Measurements from ENCODE around the gene RSPH1.

The RSPH1 gene

DNA sequence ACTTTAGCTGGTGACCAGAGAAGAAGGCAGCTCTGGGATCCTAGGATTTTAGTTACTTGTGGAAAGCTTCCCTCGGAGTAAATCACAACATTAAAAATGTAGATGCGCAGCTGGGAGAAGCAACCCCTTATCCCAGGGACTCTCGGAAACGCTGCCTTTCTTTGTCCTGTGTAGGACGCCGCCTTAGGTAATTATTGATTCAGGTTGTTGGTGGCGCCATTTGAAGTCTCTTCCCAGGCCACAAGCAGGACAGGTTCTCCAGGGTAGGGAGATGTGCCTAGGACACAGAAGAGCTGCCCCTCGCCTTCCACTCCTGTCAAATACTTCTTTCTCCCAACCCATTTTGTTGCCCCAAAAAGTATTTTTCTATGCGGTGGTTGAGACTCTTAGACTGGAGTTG is 27.9 kb upstream of the RSPH1 start:
- Histone ChIP-seq H4K20me1 (ENCODE audit: insufficient read depth, low read length) (peaks cover 25% of the 10 kb centered on the region), H3K9ac (ENCODE audit: low read depth, low read length) (no peak overlapping the region), H3K36me3 (ENCODE audit: insufficient read depth, low read length) (0 out of 2 replicates have a peak, but pooled peaks cover 12% of the 10 kb centered on the region), H3K4me1 (ENCODE audit: insufficient read depth, low read length) (peaks cover 26% of the 10 kb centered on the region), H3K27ac (ENCODE audit: low read length) (no peak overlapping the region), H2AFZ (ENCODE audit: low read depth, low read length) (no peak overlapping the region), H3K27me3 (ENCODE audit: insufficient read depth, low read length, poor library complexity) (no peaks in the 10 kb centered on the region), H3K9me3 (ENCODE audit: insufficient read depth, low read length, severe bottlenecking) (no peaks in the 10 kb centered on the region), H3K4me3 (ENCODE audit: low read depth in 1 of 2, low read length in 2 of 2) (no peak overlapping the region), H3K4me2 (ENCODE audit: insufficient read depth, low read length) (no peak overlapping the region), H3K79me2 (ENCODE audit: insufficient read depth, low read length) (no peaks in the 10 kb centered on the region)
- no peak for ATAC-seq (ENCODE audit: insufficient read depth, low read depth)
- no peak for DNase-seq
- TF ChIP-seq EZH2 (IDR thresholded peaks at IDR 0.05; ENCODE audit: borderline replicate concordance, low read depth, low read length, severe bottlenecking): no peak
- TF ChIP-seq, protein P1, sequence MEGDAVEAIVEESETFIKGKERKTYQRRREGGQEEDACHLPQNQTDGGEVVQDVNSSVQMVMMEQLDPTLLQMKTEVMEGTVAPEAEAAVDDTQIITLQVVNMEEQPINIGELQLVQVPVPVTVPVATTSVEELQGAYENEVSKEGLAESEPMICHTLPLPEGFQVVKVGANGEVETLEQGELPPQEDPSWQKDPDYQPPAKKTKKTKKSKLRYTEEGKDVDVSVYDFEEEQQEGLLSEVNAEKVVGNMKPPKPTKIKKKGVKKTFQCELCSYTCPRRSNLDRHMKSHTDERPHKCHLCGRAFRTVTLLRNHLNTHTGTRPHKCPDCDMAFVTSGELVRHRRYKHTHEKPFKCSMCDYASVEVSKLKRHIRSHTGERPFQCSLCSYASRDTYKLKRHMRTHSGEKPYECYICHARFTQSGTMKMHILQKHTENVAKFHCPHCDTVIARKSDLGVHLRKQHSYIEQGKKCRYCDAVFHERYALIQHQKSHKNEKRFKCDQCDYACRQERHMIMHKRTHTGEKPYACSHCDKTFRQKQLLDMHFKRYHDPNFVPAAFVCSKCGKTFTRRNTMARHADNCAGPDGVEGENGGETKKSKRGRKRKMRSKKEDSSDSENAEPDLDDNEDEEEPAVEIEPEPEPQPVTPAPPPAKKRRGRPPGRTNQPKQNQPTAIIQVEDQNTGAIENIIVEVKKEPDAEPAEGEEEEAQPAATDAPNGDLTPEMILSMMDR (IDR thresholded peaks at IDR 0.05; ENCODE audit: borderline replicate concordance, extremely low read depth, low read length, poor library complexity, severe bottlenecking): no peak

DNA sequence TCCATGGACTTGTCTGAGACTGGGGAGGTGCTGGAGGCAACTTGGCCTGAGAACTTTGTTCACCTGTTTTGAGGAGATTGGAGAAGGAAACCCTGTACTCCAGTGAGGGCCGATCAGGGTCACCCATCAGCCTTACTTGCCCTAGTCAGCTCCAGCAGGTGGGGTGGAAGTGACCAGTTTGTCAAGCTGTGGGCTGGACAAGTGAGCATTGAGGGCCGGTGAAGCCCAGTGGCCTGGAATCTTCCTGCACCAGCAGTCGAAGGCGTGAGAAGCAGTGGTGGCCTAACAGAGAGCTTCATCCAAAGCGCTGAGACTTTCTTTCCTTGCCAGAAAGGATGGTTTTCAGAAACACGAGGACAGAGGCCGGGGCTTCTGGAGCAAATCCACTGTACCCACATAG is 27.2 kb upstream of the RSPH1 start:
- no peak overlapping the region for H3K4me3 ChIP-seq (ENCODE audit: low read depth in 1 of 2, low read length in 2 of 2)
- no peaks in the 10 kb centered on the region for H3K27me3 ChIP-seq (ENCODE audit: insufficient read depth, low read length, poor library complexity)
- peaks cover 23% of the 10 kb centered on the region for H4K20me1 ChIP-seq (ENCODE audit: insufficient read depth, low read length)
- H3K36me3 ChIP-seq (ENCODE audit: insufficient read depth, low read length): 0 out of 2 replicates have a peak, but pooled peaks cover 12% of the 10 kb centered on the region
- DNase-seq (no peak), ATAC-seq (ENCODE audit: insufficient read depth, low read depth) (no peak)
- peaks cover 19% of the 10 kb centered on the region for H3K4me1 ChIP-seq (ENCODE audit: insufficient read depth, low read length)
- no peak for TF ChIP-seq EZH2 (IDR thresholded peaks at IDR 0.05; ENCODE audit: borderline replicate concordance, low read depth, low read length, severe bottlenecking)
- TF ChIP-seq, protein P1 (IDR thresholded peaks at IDR 0.05; ENCODE audit: borderline replicate concordance, extremely low read depth, low read length, poor library complexity, severe bottlenecking): no peak
- no peak overlapping the region for H3K27ac ChIP-seq (ENCODE audit: low read length)
- H3K9me3 ChIP-seq (ENCODE audit: insufficient read depth, low read length, severe bottlenecking): no peaks in the 10 kb centered on the region
- no peak overlapping the region for H2AFZ ChIP-seq (ENCODE audit: low read depth, low read length)
- H3K4me2 ChIP-seq (ENCODE audit: insufficient read depth, low read length): no peak overlapping the region
- H3K9ac ChIP-seq (ENCODE audit: low read depth, low read length): no peak overlapping the region
- no peaks in the 10 kb centered on the region for H3K79me2 ChIP-seq (ENCODE audit: insufficient read depth, low read length)

DNA sequence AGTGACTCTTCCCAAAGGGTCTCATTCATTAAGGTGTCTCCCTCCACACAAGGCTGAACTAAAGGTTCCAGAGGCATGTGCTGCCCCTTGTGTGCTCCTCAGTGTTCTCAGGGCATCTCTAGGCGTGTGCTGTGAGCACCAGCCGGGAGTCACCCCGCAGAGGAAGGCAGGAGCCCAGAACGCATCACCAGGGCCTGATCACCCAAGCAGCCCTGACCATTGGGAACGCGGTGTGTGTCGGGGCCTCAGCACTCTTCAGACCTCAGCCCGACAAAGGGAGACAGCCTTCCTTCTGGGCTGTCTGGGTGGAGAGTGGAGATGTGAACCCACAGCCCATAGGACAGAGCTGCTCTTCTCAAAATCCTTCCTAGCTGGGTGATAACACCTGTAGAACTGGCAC is 26.7 kb upstream of the RSPH1 start:
- H3K27me3 ChIP-seq (ENCODE audit: insufficient read depth, low read length, poor library complexity): no peaks in the 10 kb centered on the region
- H3K4me1 ChIP-seq (ENCODE audit: insufficient read depth, low read length): peaks cover 15% of the 10 kb centered on the region
- H4K20me1 ChIP-seq (ENCODE audit: insufficient read depth, low read length): peaks cover 19% of the 10 kb centered on the region
- no peak for TF ChIP-seq EZH2 (IDR thresholded peaks at IDR 0.05; ENCODE audit: borderline replicate concordance, low read depth, low read length, severe bottlenecking)
- TF ChIP-seq, protein P1 (IDR thresholded peaks at IDR 0.05; ENCODE audit: borderline replicate concordance, extremely low read depth, low read length, poor library complexity, severe bottlenecking): no peak
- DNase-seq: no peak
- H3K79me2 ChIP-seq (ENCODE audit: insufficient read depth, low read length): no peaks in the 10 kb centered on the region
- no peak overlapping the region for H3K9ac ChIP-seq (ENCODE audit: low read depth, low read length)
- no peak overlapping the region for H3K4me2 ChIP-seq (ENCODE audit: insufficient read depth, low read length)
- H3K9me3 ChIP-seq (ENCODE audit: insufficient read depth, low read length, severe bottlenecking): no peaks in the 10 kb centered on the region
- no peak for ATAC-seq (ENCODE audit: insufficient read depth, low read depth)
- H2AFZ ChIP-seq (ENCODE audit: low read depth, low read length): no peak overlapping the region
- H3K36me3 ChIP-seq (ENCODE audit: insufficient read depth, low read length): 0 out of 2 replicates have a peak, but pooled peaks cover 12% of the 10 kb centered on the region
- H3K4me3 ChIP-seq (ENCODE audit: low read depth in 1 of 2, low read length in 2 of 2): no peak overlapping the region
- H3K27ac ChIP-seq (ENCODE audit: low read length): no peak overlapping the region

GRCh38 chr21:42522271-42522670 is 26.2 kb upstream of the RSPH1 start:
- Histone ChIP-seq H3K4me3 (ENCODE audit: low read depth in 1 of 2, low read length in 2 of 2) (no peak overlapping the region), H3K36me3 (ENCODE audit: insufficient read depth, low read length) (0 out of 2 replicates have a peak, but pooled peaks cover 12% of the 10 kb centered on the region), H3K27ac (ENCODE audit: low read length) (no peak overlapping the region), H3K9ac (ENCODE audit: low read depth, low read length) (no peak overlapping the region), H3K27me3 (ENCODE audit: insufficient read depth, low read length, poor library complexity) (no peaks in the 10 kb centered on the region), H2AFZ (ENCODE audit: low read depth, low read length) (no peak overlapping the region), H3K79me2 (ENCODE audit: insufficient read depth, low read length) (no peaks in the 10 kb centered on the region), H3K4me2 (ENCODE audit: insufficient read depth, low read length) (no peak overlapping the region), H3K4me1 (ENCODE audit: insufficient read depth, low read length) (peaks cover 10% of the 10 kb centered on the region), H4K20me1 (ENCODE audit: insufficient read depth, low read length) (peaks cover 15% of the 10 kb centered on the region), H3K9me3 (ENCODE audit: insufficient read depth, low read length, severe bottlenecking) (no peaks in the 10 kb centered on the region)
- ATAC-seq (ENCODE audit: insufficient read depth, low read depth) (no peak), DNase-seq (no peak)
- TF ChIP-seq, protein P1 (IDR thresholded peaks at IDR 0.05; ENCODE audit: borderline replicate concordance, extremely low read depth, low read length, poor library complexity, severe bottlenecking): no peak
- no peak for TF ChIP-seq EZH2 (IDR thresholded peaks at IDR 0.05; ENCODE audit: borderline replicate concordance, low read depth, low read length, severe bottlenecking)
